Hepatocyte (in vitro differentiated cells): ENCODE measurements around the gene PLOD1. TPM values are rescaled to one million over a fixed set of nuclear protein-coding genes. Genes with fewer than 3 reads are reported as not detected.
A peak's percentile ranks its signal among the peaks of the same experiment; 100 is the strongest.

Source experiments
- DNase-seq: peaks from one replicate; pipeline ENCODE4 v3.0.0-alpha.2; 2016; ENCODE audit warnings: low spot score
- H2AFZ ChIP-seq: fragments of 200-600 bp; sonication (generic); 2 replicates; pipeline ENCODE4 v1.6.0; 2016; ENCODE audit warnings: antibody characterized with exemption, mild to moderate bottlenecking
- H3K27ac ChIP-seq: fragments of 200-600 bp; sonication (generic); 2 replicates; pipeline ENCODE4 v1.5.1; 2016; ENCODE audit warnings: mild to moderate bottlenecking
- H3K27me3 ChIP-seq: fragments of 200-600 bp; sonication (generic); 2 replicates; pipeline ENCODE4 v1.6.1; 2016
- H3K36me3 ChIP-seq: fragments of 200-600 bp; sonication (generic); replicated peaks from 2 replicates; pipeline ENCODE4 v1.5.1; 2016; ENCODE audit warnings: low read depth; ENCODE audit not compliant: insufficient read depth
- H3K4me1 ChIP-seq: fragments of 200-600 bp; sonication (generic); 2 replicates; pipeline ENCODE4 v1.5.1; 2016; ENCODE audit warnings: mild to moderate bottlenecking, moderate library complexity; ENCODE audit not compliant: insufficient read depth
- H3K4me2 ChIP-seq: fragments of 200-600 bp; sonication (generic); 2 replicates; pipeline ENCODE4 v1.6.0; 2016
- H3K4me3 ChIP-seq: fragments of 200-600 bp; sonication (generic); 2 replicates; pipeline ENCODE4 v1.5.1; 2016; ENCODE audit warnings: mild to moderate bottlenecking
- H3K79me2 ChIP-seq: fragments of 200-600 bp; sonication (generic); 2 replicates; pipeline ENCODE4 v1.6.0; 2017; ENCODE audit warnings: mild to moderate bottlenecking
- H3K9me2 ChIP-seq: fragments of 200-600 bp; sonication (generic); replicated peaks from 2 replicates; pipeline ENCODE4 v1.6.0; 2017; ENCODE audit warnings: mild to moderate bottlenecking; ENCODE audit not compliant: insufficient read depth
- H3K9me3 ChIP-seq: fragments of 200-600 bp; sonication (generic); 2 replicates; pipeline ENCODE4 v1.5.1; 2016; ENCODE audit warnings: low read depth, mild to moderate bottlenecking
- H4K20me1 ChIP-seq: fragments of 200-600 bp; sonication (generic); 2 replicates; pipeline ENCODE4 v1.6.0; 2016; ENCODE audit warnings: mild to moderate bottlenecking; ENCODE audit not compliant: insufficient read depth, poor library complexity, severe bottlenecking
- EZH2 ChIP-seq: fragments of 200-600 bp; sonication (generic); IDR thresholded peaks from 2 replicates; pipeline ENCODE4 v1.6.1; 2016; ENCODE audit warnings: antibody characterized with exemption, mild to moderate bottlenecking, borderline replicate concordance
- EZH2phosphoT487 ChIP-seq: fragments of 200-600 bp; sonication (generic); IDR thresholded peaks from one replicate; pipeline ENCODE4 v1.6.1; 2018; ENCODE audit warnings: antibody characterized with exemption, mild to moderate bottlenecking, low read depth, moderate library complexity; ENCODE audit not compliant: unreplicated experiment, severe bottlenecking
- WGBS: methylation state at CpG from one replicate; pipeline ENCODE4 v1.1.6; 2016; ENCODE audit warnings: low lambda C conversion rate; ENCODE audit errors: missing lambda C conversion rate; 5-methylcytosine and 5-hydroxymethylcytosine counted together
- polyA plus RNA-seq: library from polyadenylated mRNA; unstranded; fragments of >200 nt; fragmentation: Nextera tagmentation; extraction: Ambion mirVana; gene quantifications from 2 replicates; pipeline ENCODE4 v1.2.1, GENCODE V29; 2016
- total RNA-seq: library from RNA; depleted of rRNA; stranded (reverse); fragments of >200 nt; gene quantifications from 2 replicates; pipeline ENCODE4 v1.2.3, GENCODE V29; 2014
- TF ChIP-seq, protein P1 (sequence below): fragments of 200-600 bp; sonication (generic); IDR thresholded peaks from 2 replicates; pipeline ENCODE4 v1.5.1; 2016; ENCODE audit warnings: antibody characterized with exemption, mild to moderate bottlenecking; ENCODE audit not compliant: poor library complexity

The PLOD1 gene
- total and polyA plus RNA-seq, 2 experiments from 2014 or later = 184 to 200 TPM

DNA sequence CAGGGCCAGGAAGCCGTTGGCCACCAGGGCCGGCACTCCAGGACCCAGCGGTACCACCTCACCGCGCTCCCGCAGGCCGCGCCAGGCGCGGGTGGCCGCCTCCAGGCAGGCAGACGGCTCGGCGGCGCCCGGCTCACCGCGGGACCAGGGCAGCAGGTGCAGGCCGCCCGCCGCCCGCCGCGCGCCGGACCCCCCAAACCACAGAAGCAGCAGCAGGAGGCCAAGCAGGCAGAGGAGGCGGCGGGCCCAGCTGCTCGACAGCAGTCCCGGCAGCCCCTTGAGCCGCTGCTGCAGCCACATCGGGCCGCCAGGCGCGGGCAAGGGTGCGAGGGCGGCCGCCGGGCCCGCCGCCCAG lies 8.6 kb upstream of the PLOD1 start:
- no peaks in the 10 kb centered on the region for H3K9me3 ChIP-seq
- peaks cover 31% of the 10 kb centered on the region for H3K4me1 ChIP-seq
- peak overlapping the region; percentile 93 for H3K4me2 ChIP-seq
- H3K27me3 ChIP-seq = no peaks in the 10 kb centered on the region
- peaks cover 40% of the 10 kb centered on the region for H3K79me2 ChIP-seq
- under 1% methylated on average over 24 of the region's 41 CpGs for WGBS
- H4K20me1 ChIP-seq = peaks cover 35% of the 10 kb centered on the region
- no peak overlapping the region for H3K27ac ChIP-seq
- H3K4me3 ChIP-seq = peak overlapping the region; percentile 26
- H3K36me3 ChIP-seq = no peaks in the 10 kb centered on the region
- TF ChIP-seq, protein P1, sequence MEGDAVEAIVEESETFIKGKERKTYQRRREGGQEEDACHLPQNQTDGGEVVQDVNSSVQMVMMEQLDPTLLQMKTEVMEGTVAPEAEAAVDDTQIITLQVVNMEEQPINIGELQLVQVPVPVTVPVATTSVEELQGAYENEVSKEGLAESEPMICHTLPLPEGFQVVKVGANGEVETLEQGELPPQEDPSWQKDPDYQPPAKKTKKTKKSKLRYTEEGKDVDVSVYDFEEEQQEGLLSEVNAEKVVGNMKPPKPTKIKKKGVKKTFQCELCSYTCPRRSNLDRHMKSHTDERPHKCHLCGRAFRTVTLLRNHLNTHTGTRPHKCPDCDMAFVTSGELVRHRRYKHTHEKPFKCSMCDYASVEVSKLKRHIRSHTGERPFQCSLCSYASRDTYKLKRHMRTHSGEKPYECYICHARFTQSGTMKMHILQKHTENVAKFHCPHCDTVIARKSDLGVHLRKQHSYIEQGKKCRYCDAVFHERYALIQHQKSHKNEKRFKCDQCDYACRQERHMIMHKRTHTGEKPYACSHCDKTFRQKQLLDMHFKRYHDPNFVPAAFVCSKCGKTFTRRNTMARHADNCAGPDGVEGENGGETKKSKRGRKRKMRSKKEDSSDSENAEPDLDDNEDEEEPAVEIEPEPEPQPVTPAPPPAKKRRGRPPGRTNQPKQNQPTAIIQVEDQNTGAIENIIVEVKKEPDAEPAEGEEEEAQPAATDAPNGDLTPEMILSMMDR = no peak
- TF ChIP-seq EZH2phosphoT487 = no peak
- no peak for TF ChIP-seq EZH2
- H3K9me2 ChIP-seq = no peaks in the 10 kb centered on the region
- no peak overlapping the region for H2AFZ ChIP-seq
- DNase-seq = no peak

DNA sequence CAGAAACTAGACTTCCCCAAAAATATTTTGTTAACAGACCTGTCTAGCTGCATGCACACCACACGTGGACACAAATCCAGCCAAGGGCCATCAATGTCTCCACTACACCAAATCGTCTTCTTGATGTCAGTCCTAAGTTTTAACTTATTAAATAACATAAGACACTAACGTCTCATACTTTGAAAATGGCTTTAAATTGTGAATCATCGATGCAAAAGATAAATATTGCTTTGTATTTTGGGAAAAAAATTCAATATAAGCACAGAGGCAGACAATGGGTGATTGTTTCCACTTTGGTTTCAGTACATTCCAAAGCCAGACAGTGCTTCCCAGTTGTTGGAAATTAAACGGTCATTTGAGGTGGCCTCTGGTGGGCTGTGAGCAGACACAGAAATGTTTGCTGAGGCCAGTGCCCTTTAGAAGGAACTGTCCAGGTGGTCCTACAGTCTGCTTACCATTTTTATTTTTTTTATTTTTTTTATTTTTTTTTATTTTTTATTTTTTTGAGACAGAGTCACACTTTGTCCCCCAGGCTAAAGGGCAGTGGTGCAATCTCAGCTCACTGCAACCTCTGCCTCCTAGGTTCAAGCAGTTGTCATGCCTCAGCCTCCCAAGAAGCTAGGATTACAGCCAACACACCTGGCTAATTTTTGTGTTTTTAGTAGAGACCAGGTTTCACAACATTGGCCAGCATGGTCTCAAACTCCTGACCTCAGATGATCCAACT lies 6.5 kb upstream of the PLOD1 start:
- Histone ChIP-seq H3K27ac (peak overlapping the region; percentile 6), H3K36me3 (no peaks in the 10 kb centered on the region)

DNA sequence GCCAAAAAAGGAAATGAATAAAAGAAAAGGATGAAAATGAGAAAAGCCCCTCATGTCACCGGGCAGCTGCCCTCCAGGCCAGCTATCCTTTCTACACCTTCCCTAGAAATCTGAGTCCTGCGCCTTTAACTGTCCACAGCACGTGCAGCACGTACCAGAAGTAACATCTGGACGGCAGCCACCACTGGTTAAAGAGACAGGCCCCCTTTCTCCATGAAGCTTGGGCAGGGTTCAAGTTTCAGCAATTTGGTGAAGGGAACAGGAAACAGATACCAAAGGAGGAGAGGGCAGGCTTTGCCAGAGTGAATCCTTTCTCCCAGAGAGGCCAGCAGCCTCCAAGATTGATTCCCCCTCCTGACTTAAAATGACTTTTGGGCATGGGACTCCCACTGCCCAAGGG lies 4.7 kb upstream of the PLOD1 start:
- Histone ChIP-seq H3K27me3 (no peaks in the 10 kb centered on the region), H3K4me2 (peak overlapping the region; percentile 56), H3K36me3 (no peaks in the 10 kb centered on the region), H2AFZ (peak overlapping the region; percentile 36), H4K20me1 (peaks cover 3% of the 10 kb centered on the region), H3K4me3 (no peak overlapping the region), H3K4me1 (peaks cover 19% of the 10 kb centered on the region), H3K9me3 (no peaks in the 10 kb centered on the region), H3K9me2 (no peaks in the 10 kb centered on the region), H3K79me2 (peaks cover 3% of the 10 kb centered on the region), H3K27ac (peak overlapping the region; percentile 51)
- TF ChIP-seq, protein P1 = no peak
- no peak for TF ChIP-seq EZH2phosphoT487
- TF ChIP-seq EZH2 = no peak
- DNase-seq = peak; percentile 79
- 11% methylated on average over 5 of the region's 5 CpGs for WGBS

More for the DNA sequence above, 6.5 kb upstream of the PLOD1 start:
- Histone ChIP-seq H3K79me2 (peaks cover 22% of the 10 kb centered on the region), H3K4me1 (peaks cover 34% of the 10 kb centered on the region), H4K20me1 (peaks cover 20% of the 10 kb centered on the region), H3K4me2 (no peak overlapping the region), H3K4me3 (no peak overlapping the region), H3K9me3 (no peaks in the 10 kb centered on the region), H3K9me2 (no peaks in the 10 kb centered on the region), H2AFZ (no peak overlapping the region), H3K27me3 (no peaks in the 10 kb centered on the region)
- no peak for TF ChIP-seq EZH2phosphoT487
- TF ChIP-seq, protein P1 = no peak
- no peak for TF ChIP-seq EZH2
- DNase-seq = no peak
- 68% methylated on average over 5 of the region's 5 CpGs for WGBS
